ENCODE measurements around the gene RAB44.
A peak's percentile ranks its signal among the peaks of the same experiment; 100 is the strongest.
"Not testable (repeated sequence)": the region's sequence is repeated elsewhere in the genome, so short reads cannot be mapped to it uniquely, and the experiment has no call there.

The RAB44 gene

GRCh38 chr6:36721369-36722140 is 23.9 kb downstream of the RAB44 start:
- no peak for DNase-seq (ENCODE audit: low spot score)
- POLR2A ChIA-PET (ENCODE audit: low non-redundant PET), result no interaction called here
- CTCF ChIA-PET, result interaction anchor here (1.0 kb wide), 1 partner anchor 99 kb away, joined by 3 read pairs; no protein-coding TSS in a partner anchor
- TF ChIP-seq, protein P1, sequence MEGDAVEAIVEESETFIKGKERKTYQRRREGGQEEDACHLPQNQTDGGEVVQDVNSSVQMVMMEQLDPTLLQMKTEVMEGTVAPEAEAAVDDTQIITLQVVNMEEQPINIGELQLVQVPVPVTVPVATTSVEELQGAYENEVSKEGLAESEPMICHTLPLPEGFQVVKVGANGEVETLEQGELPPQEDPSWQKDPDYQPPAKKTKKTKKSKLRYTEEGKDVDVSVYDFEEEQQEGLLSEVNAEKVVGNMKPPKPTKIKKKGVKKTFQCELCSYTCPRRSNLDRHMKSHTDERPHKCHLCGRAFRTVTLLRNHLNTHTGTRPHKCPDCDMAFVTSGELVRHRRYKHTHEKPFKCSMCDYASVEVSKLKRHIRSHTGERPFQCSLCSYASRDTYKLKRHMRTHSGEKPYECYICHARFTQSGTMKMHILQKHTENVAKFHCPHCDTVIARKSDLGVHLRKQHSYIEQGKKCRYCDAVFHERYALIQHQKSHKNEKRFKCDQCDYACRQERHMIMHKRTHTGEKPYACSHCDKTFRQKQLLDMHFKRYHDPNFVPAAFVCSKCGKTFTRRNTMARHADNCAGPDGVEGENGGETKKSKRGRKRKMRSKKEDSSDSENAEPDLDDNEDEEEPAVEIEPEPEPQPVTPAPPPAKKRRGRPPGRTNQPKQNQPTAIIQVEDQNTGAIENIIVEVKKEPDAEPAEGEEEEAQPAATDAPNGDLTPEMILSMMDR (conservative IDR thresholded peaks at IDR 0.05; ENCODE audit: low read depth), result no peak
- peak overlapping the region; percentile 56 for H3K27ac ChIP-seq

GRCh38 chr6:36722365-36722764 is 24.7 kb downstream of the RAB44 start:
- TF ChIP-seq, protein P1 (conservative IDR thresholded peaks at IDR 0.05; ENCODE audit: low read depth), result no peak
- peak overlapping the region; percentile 56 for H3K27ac ChIP-seq
- no peak for DNase-seq (ENCODE audit: low spot score)
- CTCF ChIA-PET, result interaction anchor here (1.4 kb wide), 1 partner anchor 37 kb away, joined by 5 read pairs; no protein-coding TSS in a partner anchor
- POLR2A ChIA-PET (ENCODE audit: low non-redundant PET), result no interaction called here

GRCh38 chr6:36722879-36723278 is 25.3 kb downstream of the RAB44 start:
- POLR2A ChIA-PET (ENCODE audit: low non-redundant PET), result no interaction called here
- CTCF ChIA-PET, result interaction anchor here (0.5 to 1.5 kb wide), 4 partner anchors 30 to 382 kb away, joined by 3 to 5 read pairs (median 4); no protein-coding TSS in a partner anchor
- DNase-seq (ENCODE audit: low spot score), result no peak

DNA sequence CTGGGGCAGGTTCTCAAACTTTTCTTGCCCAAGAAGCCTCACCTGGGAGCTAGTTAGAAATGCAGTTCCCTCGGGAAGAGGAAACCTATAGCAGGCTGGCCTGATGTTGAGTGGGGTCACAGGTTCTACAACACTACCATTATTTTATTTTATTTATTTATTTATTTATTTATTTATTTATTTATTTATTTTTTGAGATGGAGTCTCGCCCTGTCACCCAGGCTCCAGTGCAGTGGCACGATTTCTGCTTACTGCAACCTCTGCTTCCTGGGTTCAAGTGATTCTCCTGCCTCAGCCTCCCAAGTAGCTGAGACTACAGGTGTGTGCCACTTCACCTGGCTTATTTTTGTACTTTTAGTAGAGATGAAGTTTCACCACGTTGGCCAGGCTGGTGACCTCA is 26.4 kb downstream of the RAB44 start:
- CTCF ChIA-PET, result interaction anchor here (0.6 to 1.8 kb wide), 10 partner anchors 22 to 109 kb away, joined by 3 to 10 read pairs (median 4); no protein-coding TSS in a partner anchor
- 0 out of 2 replicates have a peak overlapping the region, but pooled peaks have one; percentile 2 for H3K27ac ChIP-seq
- POLR2A ChIA-PET (ENCODE audit: low non-redundant PET), result interaction anchor here (0.5 kb wide), 1 partner anchor 118 kb away, joined by 4 read pairs; no protein-coding TSS in a partner anchor

More at GRCh38 chr6:36722879-36723278, 25.3 kb downstream of the RAB44 start:
- TF ChIP-seq, protein P1 (conservative IDR thresholded peaks at IDR 0.05; ENCODE audit: low read depth), result no peak
- peak overlapping the region; percentile 56 for H3K27ac ChIP-seq

DNA sequence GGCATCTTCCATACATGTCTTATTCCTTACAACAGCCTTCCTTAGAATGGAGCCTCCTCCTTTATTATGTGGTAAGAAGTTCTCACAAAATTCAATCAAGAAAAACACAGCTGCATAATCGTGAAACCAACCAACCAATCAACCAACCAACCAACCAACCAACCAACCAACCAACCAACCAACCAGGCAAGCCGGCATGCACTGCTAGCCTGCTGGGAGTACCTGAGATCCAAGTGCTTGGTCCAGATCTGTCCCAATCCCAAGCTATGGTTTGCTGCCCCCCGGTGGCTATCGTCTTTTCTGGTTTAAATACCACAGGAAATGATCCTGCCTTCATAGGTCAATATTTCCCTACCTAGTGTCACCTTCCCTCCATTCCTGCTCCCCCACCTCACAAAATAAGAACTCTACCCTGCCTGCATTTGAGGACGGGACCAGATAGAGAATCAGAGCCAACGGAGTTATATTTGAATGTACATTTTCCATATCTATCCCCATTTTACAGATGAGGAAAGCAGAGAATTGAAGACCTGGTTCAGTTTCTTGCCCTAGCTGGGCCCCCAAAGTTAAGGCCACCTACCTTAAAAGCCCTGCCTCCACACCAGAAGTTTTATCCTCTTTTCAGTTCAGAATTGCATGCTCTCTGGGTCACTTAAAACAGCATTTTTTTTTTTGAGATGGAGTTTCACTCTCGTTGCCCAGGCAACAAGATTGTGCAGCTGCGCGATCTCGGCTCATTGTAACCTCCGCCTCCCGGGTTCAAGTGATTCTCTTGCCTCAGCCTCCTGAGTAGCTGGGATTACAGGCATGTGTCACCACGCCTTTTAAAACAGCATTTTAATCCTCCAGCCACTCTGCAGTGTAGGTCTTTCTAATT is 27.1 kb downstream of the RAB44 start:
- TF ChIP-seq, protein P1 (conservative IDR thresholded peaks at IDR 0.05; ENCODE audit: low read depth), result peak; percentile 79
- POLR2A ChIA-PET (ENCODE audit: low non-redundant PET), result interaction anchor here (0.5 kb wide), 1 partner anchor 119 kb away, joined by 4 read pairs; no protein-coding TSS in a partner anchor
- 0 out of 2 replicates have a peak overlapping the region, but pooled peaks have one; percentile 2 for H3K27ac ChIP-seq
- CTCF ChIA-PET, result interaction anchor here (0.6 to 1.8 kb wide), 10 partner anchors 21 to 110 kb away, joined by 3 to 10 read pairs (median 4); no protein-coding TSS in a partner anchor
- DNase-seq (ENCODE audit: low spot score), result peak; percentile 84

More for the DNA sequence above, 26.4 kb downstream of the RAB44 start:
- DNase-seq (ENCODE audit: low spot score), result not testable (repeated sequence)

- POLR2A ChIA-PET (ENCODE audit: low non-redundant PET), result no interaction called here
- TF ChIP-seq, protein P1 (conservative IDR thresholded peaks at IDR 0.05; ENCODE audit: low read depth), result no peak
- DNase-seq (ENCODE audit: low spot score), result no peak
- CTCF ChIA-PET, result interaction anchor here (0.7 to 1.8 kb wide), 2 partner anchors 43 to 57 kb away, joined by 3 to 9 read pairs; no protein-coding TSS in a partner anchor
- H3K27ac ChIP-seq, result no peak overlapping the region
Measured at GRCh38 chr6:36725581-36725980, 28.0 kb downstream of the RAB44 start.
